Measurements from ENCODE around the gene R3HDM2.

- no peak for TF ChIP-seq POLR2AphosphoS5 (IDR thresholded peaks at IDR 0.05)
- TF ChIP-seq, protein P1, sequence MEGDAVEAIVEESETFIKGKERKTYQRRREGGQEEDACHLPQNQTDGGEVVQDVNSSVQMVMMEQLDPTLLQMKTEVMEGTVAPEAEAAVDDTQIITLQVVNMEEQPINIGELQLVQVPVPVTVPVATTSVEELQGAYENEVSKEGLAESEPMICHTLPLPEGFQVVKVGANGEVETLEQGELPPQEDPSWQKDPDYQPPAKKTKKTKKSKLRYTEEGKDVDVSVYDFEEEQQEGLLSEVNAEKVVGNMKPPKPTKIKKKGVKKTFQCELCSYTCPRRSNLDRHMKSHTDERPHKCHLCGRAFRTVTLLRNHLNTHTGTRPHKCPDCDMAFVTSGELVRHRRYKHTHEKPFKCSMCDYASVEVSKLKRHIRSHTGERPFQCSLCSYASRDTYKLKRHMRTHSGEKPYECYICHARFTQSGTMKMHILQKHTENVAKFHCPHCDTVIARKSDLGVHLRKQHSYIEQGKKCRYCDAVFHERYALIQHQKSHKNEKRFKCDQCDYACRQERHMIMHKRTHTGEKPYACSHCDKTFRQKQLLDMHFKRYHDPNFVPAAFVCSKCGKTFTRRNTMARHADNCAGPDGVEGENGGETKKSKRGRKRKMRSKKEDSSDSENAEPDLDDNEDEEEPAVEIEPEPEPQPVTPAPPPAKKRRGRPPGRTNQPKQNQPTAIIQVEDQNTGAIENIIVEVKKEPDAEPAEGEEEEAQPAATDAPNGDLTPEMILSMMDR (IDR thresholded peaks at IDR 0.05 in 8 of 11, conservative IDR thresholded peaks at IDR 0.05 in 3 of 11) = no peak
- no peak for TF ChIP-seq POLR2A (IDR thresholded peaks at IDR 0.05)
Measured at GRCh38 chr12:57319678-57320469, 111.0 kb downstream of the R3HDM2 start.
